Keratinocyte (primary cell): ENCODE measurements around the gene RAB11FIP3. TPM values are rescaled to one million over a fixed set of nuclear protein-coding genes. Genes with fewer than 3 reads are reported as not detected.
"Not testable (repeated sequence)": the region's sequence is repeated elsewhere in the genome, so short reads cannot be mapped to it uniquely, and the experiment has no call there.

Experiments used
- DNase-seq: peaks from one replicate; pipeline ENCODE4 v3.0.0-alpha.2; 2011; ENCODE audit warnings: low read depth, missing footprints, low spot score
- FAIRE-seq: peaks from 2 replicates; lab custom pipeline; 2011; peaks lifted over from hg19 to GRCh38; lab: Jason Lieb, UNC
- H2AFZ ChIP-seq: 2 replicates; pipeline ENCODE4 v1.6.0; 2012; ENCODE audit warnings: low read length, control low read depth, inconsistent platforms; ENCODE audit not compliant: control insufficient read depth
- H3K27ac ChIP-seq: 2 replicates; pipeline ENCODE4 v1.5.1; 2011; ENCODE audit warnings: low read length; ENCODE audit not compliant: control insufficient read depth, insufficient read depth
- H3K27me3 ChIP-seq: 3 replicates; pipeline ENCODE4 v1.6.0; 2011; ENCODE audit warnings: low read length; ENCODE audit not compliant: control insufficient read depth, insufficient read depth; ENCODE audit errors: extremely low read depth
- H3K36me3 ChIP-seq, 2 experiments: 2 replicates in 1 of 2; 3 replicates in 1 of 2; pipeline ENCODE4 v1.5.1; 2011; ENCODE audit warnings: low read length in 2 of 2, mild to moderate bottlenecking in 1 of 2; ENCODE audit not compliant: control insufficient read depth in 2 of 2, insufficient read depth in 2 of 2; ENCODE audit errors: extremely low read depth in 1 of 2
- H3K4me1 ChIP-seq: 3 replicates; pipeline ENCODE4 v1.5.1; 2011; ENCODE audit warnings: low read length; ENCODE audit not compliant: control insufficient read depth, insufficient read depth; ENCODE audit errors: extremely low read depth
- H3K4me2 ChIP-seq: 3 replicates; pipeline ENCODE4 v1.6.0; 2011; ENCODE audit warnings: low read depth, low read length; ENCODE audit not compliant: control insufficient read depth, insufficient read depth; ENCODE audit errors: extremely low read depth
- H3K4me3 ChIP-seq, 3 experiments: fragments of 200-600 bp in 1 of 3; sonication (generic) in 1 of 3; 2 replicates in 2 of 3; 3 replicates in 1 of 3; pipeline ENCODE4 v1.5.1; 2011 to 2016; ENCODE audit warnings: low read length in 3 of 3, mild to moderate bottlenecking in 3 of 3, control low read depth in 2 of 3, inconsistent platforms in 1 of 3, low read depth in 1 of 3, mixed read lengths in 1 of 3, mixed run types in 1 of 3, moderate library complexity in 1 of 3; ENCODE audit not compliant: control insufficient read depth in 2 of 3, insufficient read depth in 2 of 3; ENCODE audit errors: extremely low read depth in 1 of 3
- H3K79me2 ChIP-seq: 2 replicates; pipeline ENCODE4 v1.6.0; 2012; ENCODE audit warnings: low read length; ENCODE audit not compliant: control insufficient read depth, insufficient read depth
- H3K9ac ChIP-seq: 3 replicates; pipeline ENCODE4 v1.6.0; 2011; ENCODE audit warnings: low read length; ENCODE audit not compliant: control insufficient read depth, insufficient read depth; ENCODE audit errors: extremely low read depth
- H3K9me1 ChIP-seq: 3 replicates; pipeline ENCODE4 v1.6.0; 2011; ENCODE audit warnings: low read length; ENCODE audit not compliant: control insufficient read depth, insufficient read depth; ENCODE audit errors: extremely low read depth
- H3K9me3 ChIP-seq: 2 replicates; pipeline ENCODE4 v1.5.1; 2012; ENCODE audit warnings: low read depth, low read length; ENCODE audit not compliant: control insufficient read depth
- H4K20me1 ChIP-seq: 3 replicates; pipeline ENCODE4 v1.6.0; 2011; ENCODE audit warnings: low read length; ENCODE audit not compliant: control insufficient read depth, insufficient read depth; ENCODE audit errors: extremely low read depth
- CTCF ChIP-seq, 3 experiments: IDR thresholded peaks in 1 of 3; conservative IDR thresholded peaks in 1 of 3; optimal IDR thresholded peaks in 1 of 3; 2 replicates in 2 of 3; 3 replicates in 1 of 3; pipeline versions ENCODE3 to v1.5.1; 2011; ENCODE audit warnings: low read length in 3 of 3, mild to moderate bottlenecking in 3 of 3, moderate library complexity in 2 of 3, control low read depth in 1 of 3, inconsistent platforms in 1 of 3; ENCODE audit not compliant: insufficient read depth in 2 of 3; ENCODE audit errors: extremely low read depth in 1 of 3
- EZH2 ChIP-seq: IDR thresholded peaks from one replicate; pipeline ENCODE4 v1.6.1; 2012; ENCODE audit warnings: inconsistent platforms, mild to moderate bottlenecking, low read length, moderate library complexity
- dilution Hi-C: fragments of 300-500 bp; cut with MboI; formaldehyde crosslinking; loops from one replicate; pipeline ENCODE4 v1.7.0; 2020; ENCODE audit warnings: low sequenced_read_pairs; ENCODE audit not compliant: extremely low pct_ligation_motif_present
- polyA plus RNA-seq, 5 experiments: library from polyadenylated mRNA; depleted of rRNA in 3 of 5; stranded (reverse) in 3 of 5; stranded (forward) in 1 of 5; unstranded in 1 of 5; fragments of >200 nt; gene quantifications; 1 replicate in 1 of 5; 2 replicates in 3 of 5; 3 replicates in 1 of 5; pipeline versions ENCODE4 v1.2.1 to v1.2.3, GENCODE V29; 2011 to 2012; ENCODE audit warnings: missing spikeins in 2 of 5, low read depth in 1 of 5, low replicate concordance in 1 of 5

Gene RAB11FIP3
- polyA plus RNA-seq, 1 donor (not counting 4 experiments of a cell fraction or from before 2014, with no cell fraction given): 6.4 TPM

GRCh38 chr16:491220-491919 is 65.9 kb downstream of the RAB11FIP3 start:
- H3K27ac ChIP-seq: no peak overlapping the region
- no peak overlapping the region for H3K4me3 ChIP-seq
- peaks cover 2% of the 10 kb centered on the region for H3K9me1 ChIP-seq
- H3K4me1 ChIP-seq: no peaks in the 10 kb centered on the region
- H3K9ac ChIP-seq: no peak overlapping the region
- dilution Hi-C loops: no loop called here
- H2AFZ ChIP-seq: no peak overlapping the region
- H3K4me2 ChIP-seq: no peak overlapping the region
- H3K9me3 ChIP-seq: no peaks in the 10 kb centered on the region
- no peaks in the 10 kb centered on the region for H3K27me3 ChIP-seq
- H4K20me1 ChIP-seq: no peaks in the 10 kb centered on the region
- peaks cover 4 to 17% of the 10 kb centered on the region in 2 experiments for H3K36me3 ChIP-seq
- H3K79me2 ChIP-seq: no peaks in the 10 kb centered on the region
- TF ChIP-seq CTCF (optimal IDR thresholded peaks at IDR 0.05 in 1 of 3, IDR thresholded peaks at IDR 0.05 in 1 of 3, conservative IDR thresholded peaks at IDR 0.05 in 1 of 3; ENCODE audit: extremely low read depth in 1 of 3, insufficient read depth in 2 of 3, low read length in 3 of 3) (no peak), EZH2 (no peak)
- no peak for DNase-seq
- no peak for FAIRE-seq

- H2AFZ ChIP-seq: no peak overlapping the region
- FAIRE-seq: no peak
Observed at GRCh38 chr16:492211-492875, 66.9 kb downstream of the RAB11FIP3 start.

GRCh38 chr16:494676-495075 is 69.2 kb downstream of the RAB11FIP3 start:
- H3K9me3 ChIP-seq, dilution Hi-C loops, H3K4me3 ChIP-seq, H3K9ac ChIP-seq, H3K4me2 ChIP-seq, H3K27me3 ChIP-seq, H2AFZ ChIP-seq, H3K27ac ChIP-seq, H3K79me2 ChIP-seq, H4K20me1 ChIP-seq, H3K4me1 ChIP-seq, H3K9me1 ChIP-seq, DNase-seq: not testable (repeated sequence)
- peaks cover 0 to 14% of the 10 kb centered on the region in 2 experiments for H3K36me3 ChIP-seq
- peak; percentile 44 for FAIRE-seq

More at GRCh38 chr16:492211-492875, 66.9 kb downstream of the RAB11FIP3 start:
- Histone ChIP-seq H3K4me1 (no peaks in the 10 kb centered on the region), H3K4me2 (no peak overlapping the region), H3K9ac (no peak overlapping the region), H3K27ac (no peak overlapping the region), H3K4me3 (no peak overlapping the region), H3K9me3 (no peaks in the 10 kb centered on the region), H3K27me3 (no peaks in the 10 kb centered on the region), H4K20me1 (no peaks in the 10 kb centered on the region), H3K9me1 (peaks cover 2% of the 10 kb centered on the region), H3K79me2 (no peaks in the 10 kb centered on the region), H3K36me3 (peaks cover 4 to 17% of the 10 kb centered on the region in 2 experiments)
- dilution Hi-C loops: no loop called here
- no peak for TF ChIP-seq CTCF (optimal IDR thresholded peaks at IDR 0.05 in 1 of 3, IDR thresholded peaks at IDR 0.05 in 1 of 3, conservative IDR thresholded peaks at IDR 0.05 in 1 of 3; ENCODE audit: extremely low read depth in 1 of 3, insufficient read depth in 2 of 3, low read length in 3 of 3)
- no peak for TF ChIP-seq EZH2
- DNase-seq: no peak
